ENCODE results near the gene TSR2. TPM values are rescaled to one million over a fixed set of nuclear protein-coding genes. Genes with fewer than 3 reads are reported as not detected.

TSR2 gene
- total RNA-seq, 1 experiment from 2014 or later: 42.5 TPM

GRCh38 chrX:54413753-54414152, 26.5 kb upstream of the TSR2 start:
- intact Hi-C loops (cut with micrococcal nuclease; ENCODE audit: unreplicated experiment): no loop called here
- Mint-ChIP-seq H3K4me3 (ENCODE audit: low read depth, unreplicated experiment) (no peak overlapping the region), H3K4me1 (ENCODE audit: low read depth, unreplicated experiment) (no peaks in the 10 kb centered on the region), H3K36me3 (ENCODE audit: insufficient read depth, unreplicated experiment) (no peaks in the 10 kb centered on the region), H3K27me3 (ENCODE audit: unreplicated experiment) (peaks cover 26% of the 10 kb centered on the region), H3K27ac (ENCODE audit: unreplicated experiment) (no peak overlapping the region), H3K9me3 (ENCODE audit: low read depth, unreplicated experiment) (no peaks in the 10 kb centered on the region)
- TF ChIP-seq, protein P1, sequence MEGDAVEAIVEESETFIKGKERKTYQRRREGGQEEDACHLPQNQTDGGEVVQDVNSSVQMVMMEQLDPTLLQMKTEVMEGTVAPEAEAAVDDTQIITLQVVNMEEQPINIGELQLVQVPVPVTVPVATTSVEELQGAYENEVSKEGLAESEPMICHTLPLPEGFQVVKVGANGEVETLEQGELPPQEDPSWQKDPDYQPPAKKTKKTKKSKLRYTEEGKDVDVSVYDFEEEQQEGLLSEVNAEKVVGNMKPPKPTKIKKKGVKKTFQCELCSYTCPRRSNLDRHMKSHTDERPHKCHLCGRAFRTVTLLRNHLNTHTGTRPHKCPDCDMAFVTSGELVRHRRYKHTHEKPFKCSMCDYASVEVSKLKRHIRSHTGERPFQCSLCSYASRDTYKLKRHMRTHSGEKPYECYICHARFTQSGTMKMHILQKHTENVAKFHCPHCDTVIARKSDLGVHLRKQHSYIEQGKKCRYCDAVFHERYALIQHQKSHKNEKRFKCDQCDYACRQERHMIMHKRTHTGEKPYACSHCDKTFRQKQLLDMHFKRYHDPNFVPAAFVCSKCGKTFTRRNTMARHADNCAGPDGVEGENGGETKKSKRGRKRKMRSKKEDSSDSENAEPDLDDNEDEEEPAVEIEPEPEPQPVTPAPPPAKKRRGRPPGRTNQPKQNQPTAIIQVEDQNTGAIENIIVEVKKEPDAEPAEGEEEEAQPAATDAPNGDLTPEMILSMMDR (IDR thresholded peaks at IDR 0.05; ENCODE audit: unreplicated experiment): no peak
- no peak for DNase-seq
- CTCF ChIA-PET: no interaction called here
- BruUV-seq (replicated peaks): no TSS peak

DNA sequence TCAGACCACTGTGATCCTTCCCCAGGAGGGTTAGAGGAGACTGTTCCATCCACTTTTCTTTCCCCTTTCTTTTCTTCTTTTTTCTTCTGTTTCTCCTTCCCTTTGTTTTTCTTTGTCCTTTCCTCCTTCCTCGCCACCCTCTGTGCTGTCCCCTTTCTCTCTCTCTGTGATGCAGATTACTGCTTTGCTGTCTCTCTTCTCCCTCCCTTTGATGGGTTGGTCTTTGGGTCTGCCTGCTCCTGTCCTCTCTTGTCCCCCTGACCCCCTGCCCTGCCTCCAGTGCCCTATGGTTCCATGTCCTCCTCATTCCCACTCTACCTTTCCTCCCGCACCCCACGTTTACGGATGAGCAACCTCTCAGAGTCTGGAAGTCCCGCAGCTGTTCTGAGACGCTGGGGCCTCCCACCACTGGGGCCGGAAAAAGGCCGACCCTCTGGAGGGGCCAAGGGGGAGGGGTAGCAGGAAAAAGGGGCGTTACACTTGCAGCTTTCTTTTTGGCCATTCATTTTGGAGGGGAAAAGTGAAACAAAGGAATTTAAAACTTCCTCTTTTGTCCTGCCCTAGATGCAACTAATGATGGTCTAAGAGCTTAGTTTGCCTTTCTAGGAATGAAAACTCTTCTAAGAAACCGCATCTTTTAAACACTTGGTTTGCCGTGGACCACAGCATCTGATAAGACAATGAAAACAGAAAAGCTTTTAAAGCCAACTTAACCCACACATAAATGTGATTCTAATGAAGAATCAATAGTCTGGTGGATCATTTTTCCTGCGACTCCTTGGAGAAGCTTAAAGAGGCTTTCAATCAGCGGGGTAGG, 24.5 kb upstream of the TSR2 start:
- H3K27me3 Mint-ChIP-seq (ENCODE audit: unreplicated experiment): peaks cover 35% of the 10 kb centered on the region
- CTCF ChIA-PET: no interaction called here

DNA sequence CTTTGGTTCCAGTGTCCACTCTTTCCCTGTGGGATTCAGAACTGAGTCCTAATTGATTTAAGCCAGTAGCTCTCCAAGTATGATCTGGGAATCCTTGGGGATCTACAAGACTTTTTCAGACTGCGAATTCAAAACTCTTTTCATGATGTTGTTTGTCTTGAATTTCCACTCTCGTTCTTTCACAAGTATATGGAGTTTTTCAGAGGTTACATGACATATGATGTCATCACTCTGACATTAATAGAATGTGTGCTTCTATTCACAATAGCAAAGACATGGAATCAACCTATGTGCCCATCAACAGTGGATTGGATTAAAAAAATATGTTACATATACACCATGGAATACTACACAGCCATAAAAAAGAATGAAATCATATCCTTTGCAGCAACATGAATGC, 23.2 kb upstream of the TSR2 start:
- intact Hi-C loops (cut with micrococcal nuclease; ENCODE audit: unreplicated experiment): no loop called here

More for the DNA sequence above, 24.5 kb upstream of the TSR2 start:
- Mint-ChIP-seq H3K9me3 (ENCODE audit: low read depth, unreplicated experiment) (no peaks in the 10 kb centered on the region), H3K4me1 (ENCODE audit: low read depth, unreplicated experiment) (no peaks in the 10 kb centered on the region), H3K36me3 (ENCODE audit: insufficient read depth, unreplicated experiment) (no peaks in the 10 kb centered on the region), H3K27ac (ENCODE audit: unreplicated experiment) (no peak overlapping the region), H3K4me3 (ENCODE audit: low read depth, unreplicated experiment) (no peak overlapping the region)
- no TSS peak for BruUV-seq (replicated peaks)
- intact Hi-C loops (cut with micrococcal nuclease; ENCODE audit: unreplicated experiment): no loop called here
- TF ChIP-seq, protein P1 (IDR thresholded peaks at IDR 0.05; ENCODE audit: unreplicated experiment): no peak
- DNase-seq: no peak

DNA sequence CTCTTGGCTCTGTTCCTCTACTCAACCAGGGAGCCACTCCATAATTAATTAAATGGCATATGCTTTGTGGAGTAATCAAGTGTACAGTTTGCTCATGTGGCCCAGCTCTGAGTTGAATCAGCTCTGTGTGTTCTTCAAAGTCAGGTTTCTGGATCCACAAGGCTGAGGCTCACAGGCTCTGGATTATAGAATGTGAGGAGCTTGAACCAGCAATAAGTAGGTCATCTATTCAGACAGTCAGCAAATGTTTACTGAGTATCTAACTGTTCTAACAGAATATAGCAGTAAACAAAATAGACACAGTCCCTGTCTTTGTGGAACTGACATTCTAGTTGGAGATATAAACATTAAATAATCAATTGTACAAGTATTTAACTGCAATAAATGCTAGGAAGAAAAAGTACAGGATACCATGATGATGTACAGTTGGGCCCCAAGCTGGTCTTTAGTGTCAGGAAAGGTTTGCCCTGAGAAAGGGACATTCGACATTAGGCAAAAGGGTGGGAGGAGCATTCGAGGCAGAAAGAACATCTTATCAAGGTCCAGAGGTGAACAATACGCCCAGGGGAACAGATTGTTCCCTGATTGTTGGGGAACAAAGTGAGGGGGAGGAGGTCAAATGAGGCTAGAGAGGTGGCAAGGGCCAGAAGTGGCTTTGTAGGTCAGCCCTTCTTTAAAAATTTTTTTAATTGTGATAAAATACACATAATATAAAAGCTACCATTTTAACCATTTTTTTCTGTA, 20.5 kb upstream of the TSR2 start:
- H3K4me3 Mint-ChIP-seq (ENCODE audit: low read depth, unreplicated experiment): no peak overlapping the region
- CTCF ChIA-PET: no interaction called here

More for the DNA sequence above, 23.2 kb upstream of the TSR2 start:
- BruUV-seq (replicated peaks): no TSS peak
- TF ChIP-seq, protein P1 (IDR thresholded peaks at IDR 0.05; ENCODE audit: unreplicated experiment): no peak
- Mint-ChIP-seq H3K36me3 (ENCODE audit: insufficient read depth, unreplicated experiment) (no peaks in the 10 kb centered on the region), H3K27me3 (ENCODE audit: unreplicated experiment) (peaks cover 35% of the 10 kb centered on the region), H3K9me3 (ENCODE audit: low read depth, unreplicated experiment) (no peaks in the 10 kb centered on the region), H3K4me1 (ENCODE audit: low read depth, unreplicated experiment) (no peaks in the 10 kb centered on the region), H3K4me3 (ENCODE audit: low read depth, unreplicated experiment) (no peak overlapping the region), H3K27ac (ENCODE audit: unreplicated experiment) (no peak overlapping the region)
- CTCF ChIA-PET: no interaction called here
- no peak for DNase-seq

More for the DNA sequence above, 20.5 kb upstream of the TSR2 start:
- no TSS peak for BruUV-seq (replicated peaks)
- no peaks in the 10 kb centered on the region for H3K9me3 Mint-ChIP-seq (ENCODE audit: low read depth, unreplicated experiment)
- H3K4me1 Mint-ChIP-seq (ENCODE audit: low read depth, unreplicated experiment): no peaks in the 10 kb centered on the region
- intact Hi-C loops (cut with micrococcal nuclease; ENCODE audit: unreplicated experiment): no loop called here
- DNase-seq: no peak
- H3K27ac Mint-ChIP-seq (ENCODE audit: unreplicated experiment): no peak overlapping the region
- peaks cover 35% of the 10 kb centered on the region for H3K27me3 Mint-ChIP-seq (ENCODE audit: unreplicated experiment)
- TF ChIP-seq, protein P1 (IDR thresholded peaks at IDR 0.05; ENCODE audit: unreplicated experiment): no peak
- no peaks in the 10 kb centered on the region for H3K36me3 Mint-ChIP-seq (ENCODE audit: insufficient read depth, unreplicated experiment)
